HepG2 (cell line): ENCODE data around the gene DCC. TPM values are rescaled to one million over a fixed set of nuclear protein-coding genes. Genes with fewer than 3 reads are reported as not detected.

Experiments used
- ATAC-seq: fragments of 200-7000 bp; cut with Tn5 transposase; 3 replicates; pipeline ENCODE4 v1.9.1; 2020; ENCODE audit warnings: mild to moderate bottlenecking, moderate library complexity
- BruUV-seq: library from RNA; stranded (reverse); fragments of 400-500 nt; replicated peaks from 2 replicates; lab custom pipeline; 2021; lab: Mats Ljungman, UMichigan
- CTCF ChIA-PET: fragments of 300-600 bp; formaldehyde crosslinking; extraction: SDS; loops from one replicate; lab custom pipeline; 2021; ENCODE audit warnings: low total read pairs, inconsistent platforms, low intra/inter-chr PET ratio; lab: Yijun Ruan, JAX
- POLR2A ChIA-PET: fragments of 350-600 bp; sonication (Branson Sonifier 250); formaldehyde crosslinking; loops from one replicate; lab custom pipeline; 2020; ENCODE audit warnings: antibody characterized with exemption, inconsistent platforms; lab: Yijun Ruan, JAX
- DNase-seq: peaks from one replicate; pipeline ENCODE4 v3.0.0-alpha.2; 2015; ENCODE audit warnings: low spot score
- FAIRE-seq: peaks from 3 replicates; lab custom pipeline; 2011; peaks lifted over from hg19 to GRCh38; lab: Jason Lieb, UNC
- H2AFZ ChIP-seq: one replicate; pipeline ENCODE4 v1.6.1; 2011; ENCODE audit warnings: low read length, inconsistent platforms
- H3K27ac ChIP-seq: fragments of 300-600 bp; 3 replicates; pipeline ENCODE4 v1.8.0; 2011; ENCODE audit warnings: mixed run types, mild to moderate bottlenecking, mixed read lengths, low read length, inconsistent platforms; ENCODE audit not compliant: insufficient read depth; ENCODE audit errors: extremely low read length
- H3K27me3 ChIP-seq, 2 experiments: fragments of 200-600 bp in 1 of 2; 2 replicates in 1 of 2; 3 replicates in 1 of 2; pipeline versions ENCODE4 v1.6.0 to v1.8.0; 2011; ENCODE audit warnings: low read length in 2 of 2, mild to moderate bottlenecking in 2 of 2, moderate library complexity in 2 of 2, inconsistent platforms in 1 of 2; ENCODE audit not compliant: insufficient read depth in 2 of 2, control insufficient read depth in 1 of 2
- H3K36me3 ChIP-seq, 2 experiments: fragments of 200-600 bp in 1 of 2; replicated peaks in 1 of 2; 2 replicates in 1 of 2; 3 replicates in 1 of 2; pipeline versions ENCODE4 v1.5.1 to v1.8.0; 2011; ENCODE audit warnings: low read length in 2 of 2, inconsistent platforms in 1 of 2; ENCODE audit not compliant: insufficient read depth in 2 of 2, control insufficient read depth in 1 of 2
- H3K4me1 ChIP-seq: 2 replicates; pipeline ENCODE4 v1.5.1; 2012; ENCODE audit warnings: low read length, inconsistent platforms; ENCODE audit not compliant: insufficient read depth
- H3K4me2 ChIP-seq: 2 replicates; pipeline ENCODE4 v1.6.0; 2011; ENCODE audit warnings: low read depth, low read length, inconsistent platforms
- H3K4me3 ChIP-seq, 3 experiments: fragments of 200-600 bp in 1 of 3; sonication (generic), shearing (Covaris generic) in 1 of 3; replicated peaks in 1 of 3; 2 replicates each; pipeline ENCODE4 v1.5.1; 2011 to 2016; ENCODE audit warnings: low read length in 3 of 3, inconsistent platforms in 2 of 3, low read depth in 2 of 3, mild to moderate bottlenecking in 2 of 3, control low read depth in 1 of 3, mixed read lengths in 1 of 3; ENCODE audit not compliant: insufficient read depth in 1 of 3
- H3K79me2 ChIP-seq: one replicate; pipeline ENCODE4 v1.6.1; 2011; ENCODE audit warnings: low read length, inconsistent platforms; ENCODE audit not compliant: insufficient read depth
- H3K9ac ChIP-seq: 2 replicates; pipeline ENCODE4 v1.6.0; 2011; ENCODE audit warnings: mild to moderate bottlenecking, low read depth, low read length, inconsistent platforms; ENCODE audit not compliant: insufficient read depth
- H3K9me3 ChIP-seq: 2 replicates; pipeline ENCODE4 v1.5.1; 2012; ENCODE audit warnings: mild to moderate bottlenecking, low read length
- H4K20me1 ChIP-seq: 2 replicates; pipeline ENCODE4 v1.6.0; 2011; ENCODE audit warnings: inconsistent platforms, mild to moderate bottlenecking, low read length, moderate library complexity; ENCODE audit not compliant: insufficient read depth
- GTF2F1 ChIP-seq: fragments of 150-350 bp; IDR thresholded peaks from 2 replicates; pipeline ENCODE4 v1.6.1; 2014; ENCODE audit warnings: low read length
- SIX4 ChIP-seq: sonication (generic); formaldehyde crosslinking; IDR thresholded peaks from 2 replicates; pipeline ENCODE4 v1.4.0; 2020; ENCODE audit warnings: missing genetic modification reagents
- SNRNP70 ChIP-seq: fragments of 200-400 bp; formaldehyde crosslinking; IDR thresholded peaks from 2 replicates; pipeline ENCODE4 v1.6.1; 2017; ENCODE audit warnings: mild to moderate bottlenecking, low read depth, low read length, moderate library complexity
- SYNCRIP ChIP-seq: fragments of 200-400 bp; formaldehyde crosslinking; IDR thresholded peaks from 2 replicates; pipeline ENCODE4 v1.6.1; 2018; ENCODE audit warnings: mild to moderate bottlenecking, low read depth, low read length; ENCODE audit not compliant: insufficient read depth
- ZBTB7B ChIP-seq: sonication (generic); formaldehyde crosslinking; IDR thresholded peaks from 2 replicates; pipeline ENCODE4 v1.4.0; 2020; ENCODE audit warnings: missing genetic modification reagents
- ZNF136 ChIP-seq: sonication (generic); formaldehyde crosslinking; IDR thresholded peaks from 2 replicates; pipeline ENCODE4 v1.8.1; 2022; ENCODE audit warnings: low read depth, mild to moderate bottlenecking, moderate library complexity, missing genetic modification reagents
- ZNF879 ChIP-seq: sonication (generic); formaldehyde crosslinking; IDR thresholded peaks from 2 replicates; pipeline ENCODE4 v1.8.1; 2023; ENCODE audit warnings: missing genetic modification reagents
- WGBS: methylation state at CpG from one replicate; pipeline ENCODE4 v1.1.6; 2017; ENCODE audit warnings: low lambda C conversion rate; 5-methylcytosine and 5-hydroxymethylcytosine counted together
- in situ Hi-C: cut with HindIII; loops from 2 replicates; pipeline ENCODE4 v1.10.0; 2017; ENCODE audit warnings: low pct_unique_long_range_greater_than_20kb; ENCODE audit not compliant: extremely low pct_ligation_motif_present
- intact Hi-C: fragments of 100-400 bp; cut with micrococcal nuclease; formaldehyde crosslinking; loops from one replicate; pipeline ENCODE4 v1.10.0; 2022; ENCODE audit not compliant: unreplicated experiment
- polyA plus RNA-seq, 8 experiments: library from polyadenylated mRNA; depleted of rRNA in 3 of 8; stranded (reverse) in 7 of 8; unstranded in 1 of 8; fragments of >200 nt; fragmentation: Illumina TruSeq in 4 of 8; extraction: Trizol in 4 of 8; gene quantifications; 2 replicates each; pipeline versions ENCODE4 v1.2.1 to v1.2.3, GENCODE V29; 2011 to 2016; ENCODE audit warnings: low read depth in 4 of 8, missing spikeins in 1 of 8, mixed read lengths in 1 of 8; ENCODE audit not compliant: insufficient read depth in 1 of 8
- total RNA-seq, 5 experiments: library from RNA; depleted of rRNA; stranded (reverse); fragments of >200 nt; fragmentation: Illumina TruSeq; extraction: Trizol; gene quantifications; 2 replicates each; pipeline ENCODE4 v1.2.3, GENCODE V29; 2016; ENCODE audit warnings: low read depth in 1 of 5
- TF ChIP-seq, protein P1 (sequence below): sonication (generic); formaldehyde crosslinking; IDR thresholded peaks from 2 replicates; pipeline ENCODE4 v1.4.0; 2020; ENCODE audit warnings: missing genetic modification reagents, mild to moderate bottlenecking, borderline replicate concordance
- TF ChIP-seq, protein P2 (sequence below): sonication (generic); IDR thresholded peaks from 2 replicates; pipeline ENCODE4 v1.6.1; 2016; ENCODE audit warnings: low read depth, borderline replicate concordance

The DCC gene
- total and polyA plus RNA-seq, 2 of the 13 experiments (the other 11 are each of a cell fraction or from before 2014, with no cell fraction given): not detected

DNA sequence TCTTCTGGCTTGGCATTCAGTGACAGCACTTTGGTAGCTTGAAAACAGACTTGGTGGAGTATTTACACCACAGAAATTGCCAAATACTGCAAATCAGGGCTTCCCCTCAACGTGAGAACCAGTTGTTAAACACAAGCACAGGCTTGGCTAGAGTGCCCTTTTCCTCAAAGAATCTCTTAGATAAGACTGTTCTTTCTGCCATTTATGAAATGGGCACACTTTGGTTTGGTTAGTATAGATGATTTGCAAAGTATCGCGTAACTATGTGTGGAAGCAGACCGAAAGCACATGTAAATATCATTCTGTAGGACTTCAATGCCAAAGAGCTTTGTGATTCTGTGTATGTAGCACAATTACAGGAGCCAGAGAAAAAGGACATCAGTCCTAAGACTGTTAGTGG, 308.2 kb downstream of the DCC start:
- no peaks in the 10 kb centered on the region for H3K4me1 ChIP-seq
- H3K4me2 ChIP-seq: no peak overlapping the region
- no peak overlapping the region for H3K4me3 ChIP-seq
- no peak overlapping the region for H3K27ac ChIP-seq
- no peak for FAIRE-seq
- TF ChIP-seq ZNF136 (CRISPR knock-in tag): no peak
- H2AFZ ChIP-seq: no peak overlapping the region
- DNase-seq: no peak
- CTCF ChIA-PET: no interaction called here
- H3K9ac ChIP-seq: no peak overlapping the region
- no peaks in the 10 kb centered on the region for H4K20me1 ChIP-seq
- in situ Hi-C loops: no loop called here
- intact Hi-C loops: no loop called here
- no peak for ATAC-seq
- 21% methylated on average over 4 of the region's 4 CpGs for WGBS
- H3K9me3 ChIP-seq: no peaks in the 10 kb centered on the region
- no peaks in the 10 kb centered on the region for H3K36me3 ChIP-seq
- no peaks in the 10 kb centered on the region for H3K27me3 ChIP-seq
- BruUV-seq: no TSS peak
- POLR2A ChIA-PET: no interaction called here
- no peaks in the 10 kb centered on the region for H3K79me2 ChIP-seq

DNA sequence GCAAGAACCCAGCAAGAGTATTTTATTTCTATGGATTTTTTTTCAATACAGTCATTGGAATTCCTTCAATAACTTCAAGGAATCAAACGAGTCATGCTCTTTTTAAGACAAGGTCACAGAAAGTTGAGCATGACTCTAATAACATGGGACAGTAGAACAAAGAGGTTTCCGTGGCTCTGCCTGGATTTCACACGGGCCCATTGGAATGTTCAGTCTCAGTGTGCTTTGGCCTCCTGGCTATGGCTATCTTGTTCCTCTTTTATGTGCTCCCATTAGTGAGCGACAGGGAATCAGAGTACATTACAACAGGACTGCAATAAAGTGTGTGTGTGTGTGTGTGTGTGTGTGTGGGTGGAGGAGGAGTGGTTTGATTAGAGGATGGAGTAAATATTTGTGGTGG, 312.4 kb downstream of the DCC start:
- no peaks in the 10 kb centered on the region for H3K27me3 ChIP-seq
- no peak overlapping the region for H3K27ac ChIP-seq
- ATAC-seq (no peak), DNase-seq (no peak), FAIRE-seq (no peak)
- BruUV-seq: no TSS peak
- H4K20me1 ChIP-seq: no peaks in the 10 kb centered on the region
- no peak overlapping the region for H3K9ac ChIP-seq
- no peaks in the 10 kb centered on the region for H3K9me3 ChIP-seq
- H3K4me2 ChIP-seq: no peak overlapping the region
- no peaks in the 10 kb centered on the region for H3K79me2 ChIP-seq
- in situ Hi-C loops: no loop called here
- H3K4me1 ChIP-seq: no peaks in the 10 kb centered on the region
- no peak overlapping the region for H2AFZ ChIP-seq
- ChIA-PET POLR2A (no interaction called here), CTCF (no interaction called here)
- intact Hi-C loops: no loop called here
- no peak overlapping the region for H3K4me3 ChIP-seq
- no peaks in the 10 kb centered on the region for H3K36me3 ChIP-seq
- 0% methylated on average over 4 of the region's 4 CpGs for WGBS
- no peak for TF ChIP-seq SYNCRIP
- TF ChIP-seq SNRNP70: no peak
- no peak for TF ChIP-seq ZBTB7B
- no peak for TF ChIP-seq GTF2F1
- no peak for TF ChIP-seq SIX4
- TF ChIP-seq, protein P1, sequence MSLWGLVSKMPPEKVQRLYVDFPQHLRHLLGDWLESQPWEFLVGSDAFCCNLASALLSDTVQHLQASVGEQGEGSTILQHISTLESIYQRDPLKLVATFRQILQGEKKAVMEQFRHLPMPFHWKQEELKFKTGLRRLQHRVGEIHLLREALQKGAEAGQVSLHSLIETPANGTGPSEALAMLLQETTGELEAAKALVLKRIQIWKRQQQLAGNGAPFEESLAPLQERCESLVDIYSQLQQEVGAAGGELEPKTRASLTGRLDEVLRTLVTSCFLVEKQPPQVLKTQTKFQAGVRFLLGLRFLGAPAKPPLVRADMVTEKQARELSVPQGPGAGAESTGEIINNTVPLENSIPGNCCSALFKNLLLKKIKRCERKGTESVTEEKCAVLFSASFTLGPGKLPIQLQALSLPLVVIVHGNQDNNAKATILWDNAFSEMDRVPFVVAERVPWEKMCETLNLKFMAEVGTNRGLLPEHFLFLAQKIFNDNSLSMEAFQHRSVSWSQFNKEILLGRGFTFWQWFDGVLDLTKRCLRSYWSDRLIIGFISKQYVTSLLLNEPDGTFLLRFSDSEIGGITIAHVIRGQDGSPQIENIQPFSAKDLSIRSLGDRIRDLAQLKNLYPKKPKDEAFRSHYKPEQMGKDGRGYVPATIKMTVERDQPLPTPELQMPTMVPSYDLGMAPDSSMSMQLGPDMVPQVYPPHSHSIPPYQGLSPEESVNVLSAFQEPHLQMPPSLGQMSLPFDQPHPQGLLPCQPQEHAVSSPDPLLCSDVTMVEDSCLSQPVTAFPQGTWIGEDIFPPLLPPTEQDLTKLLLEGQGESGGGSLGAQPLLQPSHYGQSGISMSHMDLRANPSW: no peak
- TF ChIP-seq ZNF879 (CRISPR knock-in tag): no peak
- TF ChIP-seq, protein P2, sequence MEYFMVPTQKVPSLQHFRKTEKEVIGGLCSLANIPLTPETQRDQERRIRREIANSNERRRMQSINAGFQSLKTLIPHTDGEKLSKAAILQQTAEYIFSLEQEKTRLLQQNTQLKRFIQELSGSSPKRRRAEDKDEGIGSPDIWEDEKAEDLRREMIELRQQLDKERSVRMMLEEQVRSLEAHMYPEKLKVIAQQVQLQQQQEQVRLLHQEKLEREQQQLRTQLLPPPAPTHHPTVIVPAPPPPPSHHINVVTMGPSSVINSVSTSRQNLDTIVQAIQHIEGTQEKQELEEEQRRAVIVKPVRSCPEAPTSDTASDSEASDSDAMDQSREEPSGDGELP: no peak
